HCT116 (cell line): ENCODE results near the gene TEAD1. TPM values are rescaled to one million over a fixed set of nuclear protein-coding genes. Genes with fewer than 3 reads are reported as not detected.

Experiments
- ATAC-seq: fragments of 200-7000 bp; cut with Tn5 transposase; 2 replicates; pipeline ENCODE4 v1.9.1; 2020; ENCODE audit warnings: mild to moderate bottlenecking, moderate library complexity
- BruUV-seq: library from RNA; stranded (reverse); fragments of 400-500 nt; replicated peaks from 2 replicates; lab custom pipeline; 2021; lab: Mats Ljungman, UMichigan
- CTCF ChIA-PET: fragments of 300-600 bp; sonication (Branson Sonifier 250); formaldehyde crosslinking; loops from one replicate; lab custom pipeline; 2021; ENCODE audit warnings: antibody characterized with exemption; lab: Charles Lee
- POLR2A ChIA-PET: fragments of 300-600, 350-600 bp; sonication (Branson Sonifier 250); formaldehyde crosslinking; loops from one replicate; lab custom pipeline; 2021; ENCODE audit warnings: antibody characterized with exemption; lab: Charles Lee
- RAD21 ChIA-PET, 2 experiments: fragments of 300-600 bp; sonication (Branson Sonifier 250); formaldehyde crosslinking; loops; one replicate each; lab custom pipeline; 2023; ENCODE audit warnings: low total read pairs in 2 of 2; ENCODE audit not compliant: uncharacterized antibody in 2 of 2, unreplicated experiment in 2 of 2, low non-redundant PET in 1 of 2; lab: Charles Lee
- DNase-seq: peaks from one replicate; pipeline ENCODE4 v3.0.0-alpha.2; 2010; ENCODE audit warnings: low read depth, low spot score
- H2AFZ ChIP-seq: fragments of 200-600 bp; shearing (Covaris generic), sonication (generic); 2 replicates; pipeline ENCODE4 v1.6.1; 2017; ENCODE audit warnings: low read depth, mixed run types, mixed read lengths, antibody characterized with exemption, low read length; ENCODE audit not compliant: poor library complexity, severe bottlenecking
- H3K27ac ChIP-seq: 2 replicates; pipeline ENCODE4 v1.5.1; 2012; ENCODE audit warnings: low read depth, low read length
- H3K27me3 ChIP-seq: fragments of 200-600 bp; sonication (generic); 2 replicates; pipeline ENCODE4 v1.6.1; 2016; ENCODE audit warnings: mixed run types, low read length, mixed read lengths; ENCODE audit not compliant: insufficient read depth
- H3K36me3 ChIP-seq, 2 experiments: fragments of 200-500 bp in 1 of 2; fragments of 200-600 bp in 1 of 2; sonication (Bioruptor generic) in 1 of 2; sonication (generic) in 1 of 2; 2 replicates each; pipeline versions ENCODE4 v1.5.1 to v1.6.1; 2014 to 2016; ENCODE audit warnings: low read length in 2 of 2, inconsistent platforms in 1 of 2, mixed read lengths in 1 of 2, mixed run types in 1 of 2; ENCODE audit not compliant: insufficient read depth in 2 of 2, control insufficient read depth in 1 of 2
- H3K4me1 ChIP-seq, 2 experiments: fragments of 200-600 bp in 1 of 2; sonication (generic) in 1 of 2; 2 replicates each; pipeline versions ENCODE4 v1.5.1 to v1.6.1; 2012 to 2017; ENCODE audit warnings: low read length in 2 of 2, inconsistent platforms in 1 of 2, mild to moderate bottlenecking in 1 of 2, mixed read lengths in 1 of 2, mixed run types in 1 of 2, moderate library complexity in 1 of 2; ENCODE audit not compliant: insufficient read depth in 2 of 2, control insufficient read depth in 1 of 2
- H3K4me2 ChIP-seq: fragments of 200-600 bp; sonication (generic); 2 replicates; pipeline ENCODE4 v1.6.1; 2017; ENCODE audit warnings: mixed run types, low read length, mixed read lengths
- H3K4me3 ChIP-seq, 2 experiments: fragments of 200-600 bp in 1 of 2; sonication (generic) in 1 of 2; replicated peaks in 1 of 2; 2 replicates each; pipeline ENCODE4 v1.5.1; 2011 to 2016; ENCODE audit warnings: low read length in 2 of 2, control low read depth in 1 of 2, low read depth in 1 of 2, mild to moderate bottlenecking in 1 of 2, mixed read lengths in 1 of 2, mixed run types in 1 of 2
- H3K79me2 ChIP-seq: fragments of 200-600 bp; sonication (generic); 2 replicates; pipeline ENCODE4 v1.6.1; 2017; ENCODE audit warnings: mild to moderate bottlenecking, mixed run types, low read length, moderate library complexity, mixed read lengths; ENCODE audit not compliant: insufficient read depth
- H3K9ac ChIP-seq: fragments of 200-600 bp; sonication (generic); 2 replicates; pipeline ENCODE4 v1.6.1; 2016; ENCODE audit warnings: low read length, mixed read lengths
- H3K9me2 ChIP-seq: fragments of 200-600 bp; sonication (generic), shearing (Covaris generic); 2 replicates; pipeline ENCODE4 v1.6.1; 2017; ENCODE audit warnings: mixed run types, mild to moderate bottlenecking, moderate library complexity; ENCODE audit not compliant: insufficient read depth
- H3K9me3 ChIP-seq, 2 experiments: fragments of 200-500 bp in 1 of 2; fragments of 200-600 bp in 1 of 2; sonication (Bioruptor generic) in 1 of 2; sonication (generic) in 1 of 2; 2 replicates each; pipeline ENCODE4 v1.6.1; 2014 to 2017; ENCODE audit warnings: low read length in 2 of 2, mixed read lengths in 2 of 2, inconsistent platforms in 1 of 2, low read depth in 1 of 2, mild to moderate bottlenecking in 1 of 2, mixed run types in 1 of 2, moderate library complexity in 1 of 2; ENCODE audit not compliant: control insufficient read depth in 1 of 2, insufficient read depth in 1 of 2
- H4K20me1 ChIP-seq: fragments of 200-600 bp; sonication (generic), shearing (Covaris generic); 2 replicates; pipeline ENCODE4 v1.6.1; 2017; ENCODE audit warnings: mixed run types, mild to moderate bottlenecking, moderate library complexity; ENCODE audit not compliant: insufficient read depth
- CBX3 ChIP-seq: IDR thresholded peaks from 2 replicates; pipeline ENCODE4 v1.6.1; 2012; ENCODE audit warnings: low read depth
- CEBPB ChIP-seq: IDR thresholded peaks from 2 replicates; pipeline ENCODE4 v1.6.1; 2012; ENCODE audit warnings: low read depth
- EGR1 ChIP-seq: IDR thresholded peaks from 2 replicates; pipeline ENCODE4 v1.6.1; 2012; ENCODE audit warnings: low read depth
- ELF1 ChIP-seq: IDR thresholded peaks from 2 replicates; pipeline ENCODE4 v1.6.1; 2012; ENCODE audit warnings: low read depth, borderline replicate concordance
- EZH2 ChIP-seq: fragments of 200-600 bp; sonication (generic); IDR thresholded peaks from 2 replicates; pipeline ENCODE4 v1.6.1; 2017; ENCODE audit warnings: antibody characterized with exemption, mixed run types
- EZH2phosphoT487 ChIP-seq: fragments of 200-600 bp; IDR thresholded peaks from 2 replicates; pipeline ENCODE4 v1.6.1; 2018; ENCODE audit warnings: antibody characterized with exemption, borderline replicate concordance
- JUND ChIP-seq: IDR thresholded peaks from 2 replicates; pipeline ENCODE4 v1.6.1; 2012
- POLR2A ChIP-seq: IDR thresholded peaks from 2 replicates; pipeline ENCODE4 v1.7.0; 2011; ENCODE audit warnings: borderline replicate concordance; ENCODE audit not compliant: insufficient read depth, insufficient read length; ENCODE audit errors: extremely low read depth
- POLR2AphosphoS5 ChIP-seq: IDR thresholded peaks from 2 replicates; pipeline ENCODE4 v1.6.1; 2011; ENCODE audit warnings: mild to moderate bottlenecking, low read depth, low read length, moderate library complexity
- RAD21 ChIP-seq: IDR thresholded peaks from 2 replicates; pipeline ENCODE4 v1.6.1; 2012; ENCODE audit warnings: low read depth, mild to moderate bottlenecking
- SIN3A ChIP-seq: IDR thresholded peaks from 2 replicates; pipeline ENCODE4 v1.6.1; 2012; ENCODE audit warnings: low read depth
- SRF ChIP-seq: IDR thresholded peaks from 2 replicates; pipeline ENCODE4 v1.6.1; 2012; ENCODE audit warnings: low read depth
- TCF7L2 ChIP-seq: IDR thresholded peaks from 2 replicates; pipeline ENCODE4 v1.7.0; 2011; ENCODE audit warnings: borderline replicate concordance, inconsistent platforms; ENCODE audit not compliant: insufficient read depth, insufficient read length; ENCODE audit errors: extremely low read depth
- YY1 ChIP-seq: IDR thresholded peaks from 2 replicates; pipeline ENCODE4 v1.6.1; 2011; ENCODE audit warnings: low read length, low read depth, moderate library complexity, mild to moderate bottlenecking; ENCODE audit not compliant: insufficient replicate concordance; ENCODE audit errors: extremely low read depth
- ZFX ChIP-seq: fragments of 450-650 bp; IDR thresholded peaks from 2 replicates; pipeline ENCODE4 v1.6.1; 2017
- intact Hi-C: fragments of 100-400 bp; cut with micrococcal nuclease; formaldehyde crosslinking; loops from 2 replicates; pipeline ENCODE4 v1.10.0; 2022
- total RNA-seq: library from RNA; stranded (reverse); gene quantifications from one replicate; pipeline ENCODE4 v1.2.1, GENCODE V29; 2021; ENCODE audit not compliant: unreplicated experiment
- TF ChIP-seq, protein P1 (sequence below): IDR thresholded peaks from 2 replicates; pipeline ENCODE4 v1.6.1; 2011; ENCODE audit warnings: mild to moderate bottlenecking, low read length, moderate library complexity; ENCODE audit not compliant: insufficient replicate concordance; ENCODE audit errors: extremely low read depth
- TF ChIP-seq, protein P2 (sequence below): IDR thresholded peaks from 2 replicates; pipeline ENCODE4 v1.6.1; 2012; ENCODE audit warnings: low read depth
- TF ChIP-seq, protein P3 (sequence below), 3 experiments: fragments of 200-600 bp in 1 of 3; sonication (generic) in 1 of 3; IDR thresholded peaks in 2 of 3; conservative IDR thresholded peaks in 1 of 3; 2 replicates each; pipeline ENCODE4 v1.5.1; 2012 to 2017; ENCODE audit warnings: low read depth in 2 of 3, low read length in 2 of 3, antibody characterized with exemption in 1 of 3, borderline replicate concordance in 1 of 3, control low read depth in 1 of 3, mild to moderate bottlenecking in 1 of 3, mixed read lengths in 1 of 3, mixed run types in 1 of 3, moderate library complexity in 1 of 3; ENCODE audit not compliant: insufficient read depth in 1 of 3
- TF ChIP-seq, protein P4 (sequence below): IDR thresholded peaks from 2 replicates; pipeline ENCODE4 v1.6.1; 2012
- TF ChIP-seq, protein P5 (sequence below): IDR thresholded peaks from 2 replicates; pipeline ENCODE4 v1.6.1; 2012

Gene TEAD1
- total RNA-seq, 1 experiment from 2014 or later, result 103 TPM

DNA sequence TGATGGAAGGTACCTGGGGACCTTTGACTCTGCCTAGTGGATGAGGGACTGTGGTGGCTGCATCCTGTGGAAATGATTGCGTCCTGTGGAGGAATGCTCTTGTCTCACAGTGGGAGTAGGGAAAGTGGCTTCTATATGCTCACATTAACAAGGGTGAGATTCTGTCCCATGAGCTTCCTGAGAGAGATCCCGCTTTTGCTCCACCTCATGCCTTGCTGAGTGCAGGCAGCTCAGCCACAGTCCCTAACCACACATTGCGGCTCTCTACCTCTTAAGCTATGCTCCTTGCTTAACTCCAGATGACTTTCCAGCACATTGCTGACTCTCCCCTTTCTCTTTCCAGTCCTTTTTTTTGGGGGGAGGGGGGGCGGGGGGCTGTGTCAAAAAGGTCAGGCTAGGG, 45.0 kb downstream of the TEAD1 start:
- ChIA-PET RAD21 (no interaction called here), CTCF (interaction anchor here (0.5 to 0.7 kb wide), 2 partner anchors 130 to 1067 kb away, joined by 3 to 4 read pairs; no protein-coding TSS in a partner anchor), POLR2A (interaction anchor here (0.6 kb wide), 2 partner anchors 11 to 23 kb away, joined by 3 to 4 read pairs; no protein-coding TSS in a partner anchor)
- H3K27me3 ChIP-seq, result no peaks in the 10 kb centered on the region
- peaks cover 86% of the 10 kb centered on the region for H3K79me2 ChIP-seq
- H4K20me1 ChIP-seq, result no peaks in the 10 kb centered on the region
- no peaks in the 10 kb centered on the region for H3K9me3 ChIP-seq
- no peak overlapping the region for H3K4me3 ChIP-seq
- no TSS peak for BruUV-seq
- no peak overlapping the region for H2AFZ ChIP-seq
- H3K9ac ChIP-seq, result no peak overlapping the region
- H3K36me3 ChIP-seq, result no peaks in the 10 kb centered on the region
- H3K9me2 ChIP-seq, result no peaks in the 10 kb centered on the region
- intact Hi-C loops, result no loop called here
- no peak overlapping the region for H3K4me2 ChIP-seq
- H3K27ac ChIP-seq, result no peak overlapping the region
- peaks cover 66 to 83% of the 10 kb centered on the region in 2 experiments for H3K4me1 ChIP-seq
- no peak for ATAC-seq
- DNase-seq, result no peak
- no peak for TF ChIP-seq ELF1
- no peak for TF ChIP-seq CBX3
- TF ChIP-seq SRF, result no peak
- no peak for TF ChIP-seq POLR2AphosphoS5
- TF ChIP-seq, protein P1, sequence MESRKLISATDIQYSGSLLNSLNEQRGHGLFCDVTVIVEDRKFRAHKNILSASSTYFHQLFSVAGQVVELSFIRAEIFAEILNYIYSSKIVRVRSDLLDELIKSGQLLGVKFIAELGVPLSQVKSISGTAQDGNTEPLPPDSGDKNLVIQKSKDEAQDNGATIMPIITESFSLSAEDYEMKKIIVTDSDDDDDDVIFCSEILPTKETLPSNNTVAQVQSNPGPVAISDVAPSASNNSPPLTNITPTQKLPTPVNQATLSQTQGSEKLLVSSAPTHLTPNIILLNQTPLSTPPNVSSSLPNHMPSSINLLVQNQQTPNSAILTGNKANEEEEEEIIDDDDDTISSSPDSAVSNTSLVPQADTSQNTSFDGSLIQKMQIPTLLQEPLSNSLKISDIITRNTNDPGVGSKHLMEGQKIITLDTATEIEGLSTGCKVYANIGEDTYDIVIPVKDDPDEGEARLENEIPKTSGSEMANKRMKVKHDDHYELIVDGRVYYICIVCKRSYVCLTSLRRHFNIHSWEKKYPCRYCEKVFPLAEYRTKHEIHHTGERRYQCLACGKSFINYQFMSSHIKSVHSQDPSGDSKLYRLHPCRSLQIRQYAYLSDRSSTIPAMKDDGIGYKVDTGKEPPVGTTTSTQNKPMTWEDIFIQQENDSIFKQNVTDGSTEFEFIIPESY, result no peak
- no peak for TF ChIP-seq EGR1
- no peak for TF ChIP-seq TCF7L2
- TF ChIP-seq YY1, result no peak
- no peak for TF ChIP-seq EZH2
- TF ChIP-seq, protein P2, sequence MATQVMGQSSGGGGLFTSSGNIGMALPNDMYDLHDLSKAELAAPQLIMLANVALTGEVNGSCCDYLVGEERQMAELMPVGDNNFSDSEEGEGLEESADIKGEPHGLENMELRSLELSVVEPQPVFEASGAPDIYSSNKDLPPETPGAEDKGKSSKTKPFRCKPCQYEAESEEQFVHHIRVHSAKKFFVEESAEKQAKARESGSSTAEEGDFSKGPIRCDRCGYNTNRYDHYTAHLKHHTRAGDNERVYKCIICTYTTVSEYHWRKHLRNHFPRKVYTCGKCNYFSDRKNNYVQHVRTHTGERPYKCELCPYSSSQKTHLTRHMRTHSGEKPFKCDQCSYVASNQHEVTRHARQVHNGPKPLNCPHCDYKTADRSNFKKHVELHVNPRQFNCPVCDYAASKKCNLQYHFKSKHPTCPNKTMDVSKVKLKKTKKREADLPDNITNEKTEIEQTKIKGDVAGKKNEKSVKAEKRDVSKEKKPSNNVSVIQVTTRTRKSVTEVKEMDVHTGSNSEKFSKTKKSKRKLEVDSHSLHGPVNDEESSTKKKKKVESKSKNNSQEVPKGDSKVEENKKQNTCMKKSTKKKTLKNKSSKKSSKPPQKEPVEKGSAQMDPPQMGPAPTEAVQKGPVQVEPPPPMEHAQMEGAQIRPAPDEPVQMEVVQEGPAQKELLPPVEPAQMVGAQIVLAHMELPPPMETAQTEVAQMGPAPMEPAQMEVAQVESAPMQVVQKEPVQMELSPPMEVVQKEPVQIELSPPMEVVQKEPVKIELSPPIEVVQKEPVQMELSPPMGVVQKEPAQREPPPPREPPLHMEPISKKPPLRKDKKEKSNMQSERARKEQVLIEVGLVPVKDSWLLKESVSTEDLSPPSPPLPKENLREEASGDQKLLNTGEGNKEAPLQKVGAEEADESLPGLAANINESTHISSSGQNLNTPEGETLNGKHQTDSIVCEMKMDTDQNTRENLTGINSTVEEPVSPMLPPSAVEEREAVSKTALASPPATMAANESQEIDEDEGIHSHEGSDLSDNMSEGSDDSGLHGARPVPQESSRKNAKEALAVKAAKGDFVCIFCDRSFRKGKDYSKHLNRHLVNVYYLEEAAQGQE, result no peak
- no peak for TF ChIP-seq CEBPB
- TF ChIP-seq EZH2phosphoT487, result no peak
- TF ChIP-seq, protein P3, sequence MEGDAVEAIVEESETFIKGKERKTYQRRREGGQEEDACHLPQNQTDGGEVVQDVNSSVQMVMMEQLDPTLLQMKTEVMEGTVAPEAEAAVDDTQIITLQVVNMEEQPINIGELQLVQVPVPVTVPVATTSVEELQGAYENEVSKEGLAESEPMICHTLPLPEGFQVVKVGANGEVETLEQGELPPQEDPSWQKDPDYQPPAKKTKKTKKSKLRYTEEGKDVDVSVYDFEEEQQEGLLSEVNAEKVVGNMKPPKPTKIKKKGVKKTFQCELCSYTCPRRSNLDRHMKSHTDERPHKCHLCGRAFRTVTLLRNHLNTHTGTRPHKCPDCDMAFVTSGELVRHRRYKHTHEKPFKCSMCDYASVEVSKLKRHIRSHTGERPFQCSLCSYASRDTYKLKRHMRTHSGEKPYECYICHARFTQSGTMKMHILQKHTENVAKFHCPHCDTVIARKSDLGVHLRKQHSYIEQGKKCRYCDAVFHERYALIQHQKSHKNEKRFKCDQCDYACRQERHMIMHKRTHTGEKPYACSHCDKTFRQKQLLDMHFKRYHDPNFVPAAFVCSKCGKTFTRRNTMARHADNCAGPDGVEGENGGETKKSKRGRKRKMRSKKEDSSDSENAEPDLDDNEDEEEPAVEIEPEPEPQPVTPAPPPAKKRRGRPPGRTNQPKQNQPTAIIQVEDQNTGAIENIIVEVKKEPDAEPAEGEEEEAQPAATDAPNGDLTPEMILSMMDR (IDR thresholded peaks at IDR 0.05 in 2 of 3, conservative IDR thresholded peaks at IDR 0.05 in 1 of 3; ENCODE audit: borderline replicate concordance in 1 of 3, insufficient read depth in 1 of 3, low read depth in 2 of 3, low read length in 2 of 3), result no peak
- TF ChIP-seq, protein P4, sequence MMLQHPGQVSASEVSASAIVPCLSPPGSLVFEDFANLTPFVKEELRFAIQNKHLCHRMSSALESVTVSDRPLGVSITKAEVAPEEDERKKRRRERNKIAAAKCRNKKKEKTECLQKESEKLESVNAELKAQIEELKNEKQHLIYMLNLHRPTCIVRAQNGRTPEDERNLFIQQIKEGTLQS, result no peak
- TF ChIP-seq, protein P5, sequence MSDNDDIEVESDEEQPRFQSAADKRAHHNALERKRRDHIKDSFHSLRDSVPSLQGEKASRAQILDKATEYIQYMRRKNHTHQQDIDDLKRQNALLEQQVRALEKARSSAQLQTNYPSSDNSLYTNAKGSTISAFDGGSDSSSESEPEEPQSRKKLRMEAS, result no peak
- no peak for TF ChIP-seq ZFX
- no peak for TF ChIP-seq SIN3A
- TF ChIP-seq RAD21, result no peak
- no peak for TF ChIP-seq JUND
- TF ChIP-seq POLR2A, result no peak
- TF ChIP-seq, all 23 proteins: peak for 0
